Measurements from ENCODE around the gene LRFN2. TPM values are rescaled to one million over a fixed set of nuclear protein-coding genes. Genes with fewer than 3 reads are reported as not detected.

LRFN2 gene
- not detected in 2 replicates for total RNA-seq (2014; rRNA removed; shearing (Covaris generic))

DNA sequence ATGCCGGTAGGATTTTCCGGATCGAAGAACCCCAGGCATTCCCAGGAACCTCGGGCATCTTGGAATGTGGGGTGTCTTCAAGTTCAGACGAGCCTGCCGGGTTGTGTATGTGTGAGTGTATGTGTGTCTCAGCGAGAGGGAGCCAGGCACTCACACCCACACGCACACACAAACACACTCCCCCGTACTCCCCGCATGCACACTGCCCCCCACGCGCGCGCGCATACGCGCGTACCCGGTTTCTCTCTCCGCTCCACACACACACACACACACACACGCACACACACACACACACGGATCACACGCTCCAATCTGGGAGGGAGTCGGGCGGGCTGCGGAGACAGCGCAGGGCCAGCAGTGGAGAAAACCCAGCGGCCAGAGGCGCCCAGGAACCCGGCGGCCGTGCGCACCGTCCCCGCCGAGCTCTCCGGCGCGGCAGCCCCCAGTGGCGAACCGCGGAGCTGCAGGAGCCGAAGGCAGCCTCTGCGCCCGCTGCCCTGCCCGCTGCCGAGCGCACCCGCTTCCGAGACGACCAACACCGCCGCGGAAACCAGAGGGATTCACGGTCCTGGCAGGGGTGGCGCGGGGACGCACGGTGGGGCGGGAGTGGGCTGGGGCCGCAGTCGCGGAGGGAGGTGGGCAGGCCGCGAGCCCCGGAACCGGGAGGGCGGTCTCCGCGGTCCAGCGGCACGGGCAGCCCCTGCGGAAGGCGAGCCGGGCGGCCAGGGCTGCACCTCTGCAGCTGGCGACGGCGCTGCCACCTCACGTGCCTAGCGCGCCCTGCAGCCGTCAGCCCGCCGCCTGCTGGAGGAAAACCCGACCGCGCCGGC is at the start of gene LRFN2:
Gene LRFN2 (minus strand): TSS at position 125 of the 830 bp plus-strand sequence.
- no peaks in the 10 kb centered on the region for H3K4me1 ChIP-seq
- H3K36me3 ChIP-seq = no peaks in the 10 kb centered on the region
- H3K27me3 ChIP-seq = no peaks in the 10 kb centered on the region
- no peak within 1 kb of the TSS for H3K27ac ChIP-seq
- no peak for DNase-seq
- H3K9me3 ChIP-seq (replicated peaks) = no peaks in the 10 kb centered on the region
- H3K4me3 ChIP-seq = no peak within 1 kb of the TSS

DNA sequence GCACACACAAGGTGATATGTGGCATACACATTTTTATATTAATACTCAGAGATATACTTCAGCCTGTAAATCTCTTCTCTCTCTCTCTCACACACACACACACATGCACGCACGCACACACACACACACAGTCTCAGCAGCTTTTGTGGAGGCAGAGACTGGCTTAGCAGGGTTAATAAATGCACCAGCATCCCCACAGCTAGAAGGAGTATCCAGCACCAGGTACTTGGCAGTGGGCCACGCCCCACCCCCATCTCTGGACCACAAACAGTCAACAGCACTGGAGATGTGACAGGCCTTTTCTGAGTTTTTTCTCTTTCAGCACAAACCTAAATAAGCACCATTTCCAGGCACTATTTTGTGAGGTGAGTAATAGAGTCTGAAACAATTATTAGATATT is 47.3 kb upstream of the LRFN2 start:
- no peaks in the 10 kb centered on the region for H3K9me3 ChIP-seq (replicated peaks)
- H3K4me1 ChIP-seq = no peaks in the 10 kb centered on the region
- no peak overlapping the region for H3K4me3 ChIP-seq
- no peak for DNase-seq
- H3K27ac ChIP-seq = no peak overlapping the region
- H3K36me3 ChIP-seq = no peaks in the 10 kb centered on the region
- no peaks in the 10 kb centered on the region for H3K27me3 ChIP-seq

DNA sequence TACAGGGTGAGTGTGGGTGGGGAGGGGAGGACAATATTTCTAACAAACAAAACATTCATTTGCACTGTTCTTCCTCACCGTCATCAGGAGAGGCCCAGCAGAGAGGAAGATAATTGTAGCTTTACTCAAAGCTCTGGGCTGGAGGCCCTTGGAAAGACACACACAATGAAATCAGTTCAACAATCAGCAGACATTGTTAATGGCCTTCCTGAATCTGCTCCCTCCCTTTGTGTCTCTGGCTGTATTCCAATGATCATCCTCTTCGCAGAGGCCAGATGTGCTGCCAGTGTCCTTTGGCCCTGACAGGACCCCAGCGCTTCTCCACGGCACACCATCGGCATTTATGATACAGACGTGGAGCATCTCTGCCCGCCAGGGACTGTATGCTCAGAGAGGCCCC is 44.6 kb upstream of the LRFN2 start:
- no peak overlapping the region for H3K4me3 ChIP-seq
- H3K36me3 ChIP-seq = no peaks in the 10 kb centered on the region
- no peaks in the 10 kb centered on the region for H3K4me1 ChIP-seq
- H3K9me3 ChIP-seq (replicated peaks) = no peaks in the 10 kb centered on the region
- H3K27ac ChIP-seq = no peak overlapping the region
- no peaks in the 10 kb centered on the region for H3K27me3 ChIP-seq
- DNase-seq = no peak

DNA sequence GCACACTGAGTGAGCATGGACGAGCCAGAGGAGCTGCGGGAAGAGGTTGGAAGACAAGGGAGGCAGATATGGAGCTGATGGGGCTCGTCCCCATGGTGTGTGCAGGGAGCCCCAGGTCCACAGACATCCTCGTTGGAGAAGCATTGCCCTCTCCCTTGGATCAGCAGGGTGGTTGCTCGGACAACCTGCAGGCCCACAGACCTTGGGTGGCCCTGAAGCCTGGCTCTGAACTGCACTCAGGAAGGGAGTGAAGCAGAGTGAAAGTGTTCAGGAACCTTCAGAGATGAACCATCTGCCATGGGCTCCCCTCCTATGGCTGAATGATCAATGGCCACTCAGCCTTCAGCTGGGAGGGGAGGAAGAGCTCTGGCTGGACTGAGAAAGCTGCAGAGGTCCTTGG is 43.3 kb upstream of the LRFN2 start:
- no peaks in the 10 kb centered on the region for H3K36me3 ChIP-seq
- H3K4me3 ChIP-seq = no peak overlapping the region
- no peaks in the 10 kb centered on the region for H3K4me1 ChIP-seq
- no peaks in the 10 kb centered on the region for H3K9me3 ChIP-seq (replicated peaks)
- no peak for DNase-seq
- no peak overlapping the region for H3K27ac ChIP-seq
- no peaks in the 10 kb centered on the region for H3K27me3 ChIP-seq

DNA sequence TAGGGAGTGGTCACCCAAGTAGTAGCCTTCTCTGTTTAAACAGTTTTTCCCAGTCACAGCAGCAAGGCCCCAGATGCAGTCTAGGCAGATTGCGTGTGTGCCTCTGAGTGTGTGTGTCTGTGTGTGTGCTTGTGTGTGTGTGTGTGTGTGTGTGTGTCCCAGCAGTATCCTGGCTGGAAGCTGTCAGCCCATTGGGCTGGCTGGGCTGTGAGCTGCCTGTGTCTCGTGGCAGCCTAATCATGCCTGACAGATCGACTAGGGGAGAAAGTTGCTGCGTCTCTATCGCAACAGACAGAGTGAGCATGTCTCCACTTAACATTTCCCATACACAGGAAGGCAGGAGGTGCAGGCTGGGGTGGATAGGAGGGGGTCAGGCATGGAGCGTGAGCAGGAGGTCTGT is 42.9 kb upstream of the LRFN2 start:
- no peaks in the 10 kb centered on the region for H3K4me1 ChIP-seq
- DNase-seq = no peak
- no peaks in the 10 kb centered on the region for H3K9me3 ChIP-seq (replicated peaks)
- no peaks in the 10 kb centered on the region for H3K27me3 ChIP-seq
- H3K36me3 ChIP-seq = no peaks in the 10 kb centered on the region
- H3K27ac ChIP-seq = no peak overlapping the region
- H3K4me3 ChIP-seq = no peak overlapping the region

DNA sequence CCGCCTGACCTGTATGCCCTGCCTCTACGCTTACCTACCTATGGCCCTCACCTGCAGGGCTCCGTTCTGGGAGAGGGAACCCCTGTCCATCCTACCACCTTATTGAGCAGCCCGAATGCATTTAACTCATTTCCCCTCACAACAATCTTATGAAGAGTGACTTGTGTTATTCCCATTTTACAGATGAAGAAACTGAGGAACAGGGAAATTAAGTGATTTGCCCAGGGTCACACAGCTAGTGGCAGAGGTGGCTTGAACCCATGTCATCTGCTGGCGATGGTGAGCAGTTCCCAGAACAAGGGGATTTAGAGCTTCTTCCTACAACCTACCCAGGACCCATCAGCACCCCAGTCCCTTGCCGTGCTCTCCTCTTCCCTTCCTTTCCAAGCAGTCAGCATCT is 42.3 kb upstream of the LRFN2 start:
- DNase-seq = no peak
- no peaks in the 10 kb centered on the region for H3K27me3 ChIP-seq
- H3K9me3 ChIP-seq (replicated peaks) = no peaks in the 10 kb centered on the region
- H3K27ac ChIP-seq = no peak overlapping the region
- H3K4me1 ChIP-seq = no peaks in the 10 kb centered on the region
- no peaks in the 10 kb centered on the region for H3K36me3 ChIP-seq
- H3K4me3 ChIP-seq = no peak overlapping the region

DNA sequence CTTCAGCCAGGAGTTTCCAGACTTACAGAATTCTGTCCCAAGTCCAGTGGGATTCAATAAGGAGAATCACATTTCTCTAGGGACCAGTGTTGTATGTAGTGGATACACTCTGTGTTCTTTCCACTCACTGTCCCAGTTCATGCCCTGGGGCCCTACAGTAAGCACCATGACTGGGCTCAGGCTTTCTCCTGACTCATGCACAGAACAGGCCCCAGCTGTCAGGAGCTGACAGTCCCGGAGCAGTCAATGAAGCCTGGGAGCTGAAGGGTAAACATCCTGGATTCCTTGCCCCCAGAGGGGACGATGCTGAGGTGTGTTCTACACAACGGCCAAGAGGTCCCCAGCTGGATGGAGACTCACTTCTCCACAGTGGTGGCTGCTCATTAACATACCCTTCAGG is 40.2 kb upstream of the LRFN2 start:
- Histone ChIP-seq H3K27ac (no peak overlapping the region), H3K4me3 (no peak overlapping the region), H3K9me3 (replicated peaks) (no peaks in the 10 kb centered on the region), H3K36me3 (no peaks in the 10 kb centered on the region), H3K4me1 (no peaks in the 10 kb centered on the region), H3K27me3 (no peaks in the 10 kb centered on the region)
- DNase-seq = peak; percentile 24 to 32

DNA sequence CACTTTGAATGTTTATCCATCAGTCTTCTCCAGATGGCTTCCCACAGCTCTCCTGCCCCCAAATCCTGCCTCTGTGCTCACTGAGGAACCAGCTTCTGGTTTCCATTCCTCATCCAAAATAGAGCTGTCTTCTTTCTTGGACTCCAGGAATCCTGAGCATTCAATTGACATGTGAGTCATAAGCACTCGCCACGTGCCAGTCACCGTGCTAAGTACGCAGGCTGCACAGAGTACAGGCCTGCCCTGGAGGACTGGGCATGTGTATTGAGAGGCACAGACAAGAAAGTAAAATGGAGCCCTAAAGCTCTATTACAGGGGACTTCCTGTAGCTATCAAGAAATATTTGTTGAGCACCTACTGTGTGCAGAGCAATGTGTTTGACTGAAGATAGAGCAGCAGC is 39.7 kb upstream of the LRFN2 start:
- Histone ChIP-seq H3K9me3 (replicated peaks) (no peaks in the 10 kb centered on the region), H3K27me3 (no peaks in the 10 kb centered on the region), H3K36me3 (no peaks in the 10 kb centered on the region), H3K4me1 (no peaks in the 10 kb centered on the region), H3K4me3 (no peak overlapping the region), H3K27ac (no peak overlapping the region)
- no peak for DNase-seq

DNA sequence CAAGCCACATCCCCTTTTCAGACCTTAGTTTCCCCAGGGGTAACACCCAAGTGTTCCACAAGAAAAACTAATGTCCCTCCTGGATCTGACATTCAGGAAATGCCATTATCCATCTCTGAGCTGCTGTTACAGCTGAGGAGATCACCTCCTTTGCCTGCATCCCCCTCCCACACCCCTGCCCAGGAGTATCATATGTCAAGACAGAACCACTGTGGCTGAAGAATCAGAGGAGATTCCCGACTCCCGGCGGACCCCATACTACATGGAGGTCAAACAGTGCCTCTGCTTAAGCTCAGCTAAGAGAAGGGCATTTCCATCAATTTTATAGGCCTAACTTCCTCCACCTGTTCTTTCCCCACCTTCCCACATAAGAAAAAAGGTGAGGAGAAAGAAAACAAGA is 36.8 kb upstream of the LRFN2 start:
- no peaks in the 10 kb centered on the region for H3K36me3 ChIP-seq
- H3K4me1 ChIP-seq = no peaks in the 10 kb centered on the region

DNA sequence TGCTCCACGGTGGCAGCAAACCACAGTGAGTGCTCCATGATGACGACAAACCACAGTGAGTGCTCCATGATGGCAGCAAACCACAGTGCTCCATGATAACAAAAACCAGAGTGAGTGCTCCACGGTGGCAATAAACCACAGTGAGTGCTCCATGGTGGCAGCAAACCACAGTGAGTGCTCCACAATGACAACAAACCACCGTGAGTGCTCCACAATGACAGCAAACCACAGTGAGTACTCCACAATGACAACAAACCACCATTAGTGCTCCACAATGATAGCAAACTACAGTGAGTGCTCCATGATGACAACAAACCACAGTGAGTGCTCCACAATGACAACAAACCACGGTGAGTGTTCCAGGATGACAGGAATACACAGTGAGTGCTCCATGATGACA is 36.0 kb upstream of the LRFN2 start:
- no peak overlapping the region for H3K27ac ChIP-seq
- no peak for DNase-seq
- H3K4me3 ChIP-seq = no peak overlapping the region
- H3K4me1 ChIP-seq = no peaks in the 10 kb centered on the region
- no peaks in the 10 kb centered on the region for H3K27me3 ChIP-seq
- H3K9me3 ChIP-seq (replicated peaks) = no peaks in the 10 kb centered on the region
- H3K36me3 ChIP-seq = no peaks in the 10 kb centered on the region

More for the DNA sequence above, 36.8 kb upstream of the LRFN2 start:
- H3K27ac ChIP-seq = no peak overlapping the region
- H3K27me3 ChIP-seq = no peaks in the 10 kb centered on the region
- no peaks in the 10 kb centered on the region for H3K9me3 ChIP-seq (replicated peaks)
- no peak for DNase-seq
- H3K4me3 ChIP-seq = no peak overlapping the region

DNA sequence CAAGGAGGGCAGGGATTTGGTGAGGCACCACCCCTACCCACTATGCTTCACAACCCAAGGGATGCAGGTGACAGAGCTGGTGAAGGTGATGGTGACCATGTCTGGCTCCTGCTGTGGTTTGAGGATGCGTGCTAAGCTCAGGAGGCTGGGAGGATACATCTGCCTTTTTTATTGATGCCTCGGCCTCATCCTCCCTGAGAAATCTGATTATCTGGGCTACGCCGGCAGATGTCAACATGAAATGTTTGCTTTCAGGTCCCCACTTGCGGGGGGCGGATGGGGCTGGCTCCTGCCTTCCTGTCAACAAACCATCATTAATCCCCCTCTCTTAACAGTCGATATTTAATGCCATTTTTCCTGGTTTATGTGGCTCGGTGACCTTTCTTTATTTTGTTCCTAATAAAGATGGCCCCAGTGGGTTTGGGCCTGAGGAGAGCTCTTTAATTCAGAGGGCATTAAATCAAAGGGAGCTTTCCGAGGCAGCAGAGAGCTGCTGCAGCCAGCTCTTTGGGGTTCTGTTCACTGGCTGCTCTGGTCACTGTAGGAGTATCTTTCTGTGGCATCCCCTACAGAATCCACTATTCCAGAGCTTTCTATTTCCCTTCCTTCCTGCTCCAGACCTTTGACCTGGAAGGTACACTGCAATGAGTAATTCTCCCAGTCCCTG is 33.5 kb upstream of the LRFN2 start:
- H3K36me3 ChIP-seq = no peaks in the 10 kb centered on the region
- DNase-seq = no peak

DNA sequence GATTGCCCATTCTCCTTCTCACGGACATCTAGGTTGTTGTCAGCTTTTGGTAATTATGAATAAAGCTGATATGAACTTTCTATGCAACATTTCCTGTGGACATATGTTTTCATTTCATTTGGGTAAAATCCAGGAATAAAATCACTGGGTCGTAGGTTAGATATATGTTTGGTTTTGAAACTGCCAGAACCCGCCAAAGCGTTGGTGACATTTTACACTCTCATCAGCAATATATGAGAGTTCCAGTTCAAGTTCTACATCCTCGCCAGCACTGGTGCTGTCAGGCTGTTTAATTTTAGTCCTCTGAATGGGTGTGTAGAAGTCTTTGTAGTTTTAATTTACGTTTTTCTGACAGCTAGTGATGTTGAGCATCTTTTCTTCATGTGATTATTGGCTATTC is 27.5 kb upstream of the LRFN2 start:
- Histone ChIP-seq H3K9me3 (replicated peaks) (no peaks in the 10 kb centered on the region), H3K27ac (no peak overlapping the region), H3K4me3 (no peak overlapping the region), H3K27me3 (peaks cover 4% of the 10 kb centered on the region; the same call in 1 of the 2 replicates), H3K4me1 (no peaks in the 10 kb centered on the region), H3K36me3 (no peaks in the 10 kb centered on the region)
- no peak for DNase-seq

More for the DNA sequence above, 33.5 kb upstream of the LRFN2 start:
- no peaks in the 10 kb centered on the region for H3K9me3 ChIP-seq (replicated peaks)
- H3K4me1 ChIP-seq = no peaks in the 10 kb centered on the region
- no peak overlapping the region for H3K4me3 ChIP-seq
- H3K27me3 ChIP-seq = peaks cover 4% of the 10 kb centered on the region; the same call in 1 of the 2 replicates
- H3K27ac ChIP-seq = no peak overlapping the region

DNA sequence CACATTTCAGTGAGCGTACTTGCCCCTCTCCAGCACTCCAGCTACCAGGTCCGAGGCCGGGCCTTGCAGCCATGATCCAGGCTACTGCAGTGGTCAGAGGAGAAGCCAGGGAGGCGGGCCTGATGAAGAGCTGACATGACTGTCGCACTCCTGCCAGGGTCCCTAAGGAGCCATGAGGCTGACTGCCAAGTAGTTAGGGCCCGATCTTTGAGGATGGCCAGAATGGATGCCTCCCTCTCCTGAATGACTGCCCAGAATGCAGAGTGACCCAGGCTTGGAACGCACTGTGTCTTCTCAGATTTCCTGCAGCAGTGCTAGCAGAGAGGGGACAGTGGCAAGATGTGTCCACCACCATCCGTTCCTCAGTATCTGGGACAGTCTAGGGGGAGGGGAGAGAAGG is 24.7 kb upstream of the LRFN2 start:
- Histone ChIP-seq H3K36me3 (no peaks in the 10 kb centered on the region), H3K4me1 (no peaks in the 10 kb centered on the region), H3K4me3 (no peak overlapping the region), H3K27ac (no peak overlapping the region), H3K27me3 (peaks cover 4% of the 10 kb centered on the region; the same call in 1 of the 2 replicates), H3K9me3 (replicated peaks) (no peaks in the 10 kb centered on the region)
- DNase-seq = no peak

DNA sequence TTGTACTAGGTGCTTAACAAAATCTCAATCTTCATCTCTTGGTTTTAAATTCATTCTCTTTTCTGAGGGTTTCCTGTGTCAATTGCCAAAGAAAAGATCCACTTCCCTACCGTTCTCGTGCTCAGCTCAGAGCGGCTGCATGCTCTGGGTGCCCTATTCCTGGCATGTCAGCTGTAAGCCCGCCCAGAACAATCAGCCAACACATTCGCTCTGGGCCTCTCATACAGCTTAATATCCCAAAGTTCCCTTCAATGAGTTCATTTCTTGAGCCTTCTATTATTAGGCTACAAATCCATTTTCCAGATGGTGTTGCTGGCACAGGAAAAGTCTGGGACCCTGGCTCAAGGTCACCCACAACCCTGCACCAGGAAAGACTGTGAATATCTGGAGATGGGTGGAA is 24.3 kb upstream of the LRFN2 start:
- Histone ChIP-seq H3K27me3 (peaks cover 4% of the 10 kb centered on the region; the same call in 1 of the 2 replicates), H3K36me3 (no peaks in the 10 kb centered on the region)

DNA sequence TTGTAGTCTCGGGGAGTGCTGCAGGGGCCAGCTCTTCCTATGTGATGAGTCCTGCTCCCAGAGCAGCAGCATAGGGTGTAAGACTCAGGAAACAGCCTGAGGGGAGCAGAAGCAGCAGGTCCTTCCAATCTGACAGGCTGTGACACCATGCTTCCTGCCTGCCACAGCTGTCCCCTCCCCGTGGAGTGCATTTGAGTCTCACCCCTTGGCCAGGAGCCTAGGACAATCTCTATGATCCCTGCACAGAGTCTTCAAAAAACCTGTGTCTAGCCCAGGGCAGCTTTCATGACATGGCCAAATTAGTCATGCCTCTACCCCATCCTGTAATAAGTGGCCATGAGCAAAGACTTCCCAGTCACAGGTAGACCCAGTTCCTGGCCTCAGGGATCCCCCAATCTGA is 23.1 kb upstream of the LRFN2 start:
- no peak overlapping the region for H3K27ac ChIP-seq
- H3K4me1 ChIP-seq = no peaks in the 10 kb centered on the region
- peak; percentile 9 to 32 for DNase-seq
- H3K36me3 ChIP-seq = no peaks in the 10 kb centered on the region
- no peaks in the 10 kb centered on the region for H3K27me3 ChIP-seq
- no peak overlapping the region for H3K4me3 ChIP-seq
- no peaks in the 10 kb centered on the region for H3K9me3 ChIP-seq (replicated peaks)

More for the DNA sequence above, 24.3 kb upstream of the LRFN2 start:
- no peak overlapping the region for H3K4me3 ChIP-seq
- DNase-seq = no peak
- no peak overlapping the region for H3K27ac ChIP-seq
- H3K4me1 ChIP-seq = no peaks in the 10 kb centered on the region
- H3K9me3 ChIP-seq (replicated peaks) = no peaks in the 10 kb centered on the region
